A673 (cell line): ENCODE data around the gene OPRM1.

Experiments used
- CTCF ChIP-seq: fragments of 300-800, 200-600 bp; sonication (generic); conservative IDR thresholded peaks from 2 replicates; pipeline ENCODE4 v1.5.1; 2017; ENCODE audit warnings: low read depth, mild to moderate bottlenecking, antibody characterized with exemption, low read length, moderate library complexity, mixed read lengths
- EZH2 ChIP-seq: fragments of 200-600 bp; sonication (generic); IDR thresholded peaks from 2 replicates; pipeline ENCODE4 v1.6.1; 2017; ENCODE audit warnings: borderline replicate concordance, low read depth, mild to moderate bottlenecking, mixed read lengths, antibody characterized with exemption, low read length; ENCODE audit not compliant: poor library complexity, severe bottlenecking

- TF ChIP-seq CTCF: no peak
- no peak for TF ChIP-seq EZH2
Measured at GRCh38 chr6:154099211-154099610, 60.2 kb downstream of the OPRM1 start.
